HepG2 (cell line): ENCODE data around the gene ZNF556. TPM values are rescaled to one million over a fixed set of nuclear protein-coding genes. Genes with fewer than 3 reads are reported as not detected.
A peak's percentile ranks its signal among the peaks of the same experiment; 100 is the strongest.

Source experiments
- ATAC-seq: fragments of 200-7000 bp; cut with Tn5 transposase; 3 replicates; pipeline ENCODE4 v1.9.1; 2020; ENCODE audit warnings: mild to moderate bottlenecking, moderate library complexity
- BruUV-seq: library from RNA; stranded (reverse); fragments of 400-500 nt; replicated peaks from 2 replicates; lab custom pipeline; 2021; lab: Mats Ljungman, UMichigan
- CTCF ChIA-PET: fragments of 300-600 bp; formaldehyde crosslinking; extraction: SDS; loops from one replicate; lab custom pipeline; 2021; ENCODE audit warnings: low total read pairs, inconsistent platforms, low intra/inter-chr PET ratio; lab: Yijun Ruan, JAX
- POLR2A ChIA-PET: fragments of 350-600 bp; sonication (Branson Sonifier 250); formaldehyde crosslinking; loops from one replicate; lab custom pipeline; 2020; ENCODE audit warnings: antibody characterized with exemption, inconsistent platforms; lab: Yijun Ruan, JAX
- DNase-seq: peaks from one replicate; pipeline ENCODE4 v3.0.0-alpha.2; 2015; ENCODE audit warnings: low spot score
- FAIRE-seq: peaks from 3 replicates; lab custom pipeline; 2011; peaks lifted over from hg19 to GRCh38; lab: Jason Lieb, UNC
- H2AFZ ChIP-seq: one replicate; pipeline ENCODE4 v1.6.1; 2011; ENCODE audit warnings: low read length, inconsistent platforms
- H3K27ac ChIP-seq: fragments of 300-600 bp; 3 replicates; pipeline ENCODE4 v1.8.0; 2011; ENCODE audit warnings: mixed run types, mild to moderate bottlenecking, mixed read lengths, low read length, inconsistent platforms; ENCODE audit not compliant: insufficient read depth; ENCODE audit errors: extremely low read length
- H3K27me3 ChIP-seq, 2 experiments: fragments of 200-600 bp in 1 of 2; 2 replicates in 1 of 2; 3 replicates in 1 of 2; pipeline versions ENCODE4 v1.6.0 to v1.8.0; 2011; ENCODE audit warnings: low read length in 2 of 2, mild to moderate bottlenecking in 2 of 2, moderate library complexity in 2 of 2, inconsistent platforms in 1 of 2; ENCODE audit not compliant: insufficient read depth in 2 of 2, control insufficient read depth in 1 of 2
- H3K36me3 ChIP-seq, 2 experiments: fragments of 200-600 bp in 1 of 2; replicated peaks in 1 of 2; 2 replicates in 1 of 2; 3 replicates in 1 of 2; pipeline versions ENCODE4 v1.5.1 to v1.8.0; 2011; ENCODE audit warnings: low read length in 2 of 2, inconsistent platforms in 1 of 2; ENCODE audit not compliant: insufficient read depth in 2 of 2, control insufficient read depth in 1 of 2
- H3K4me1 ChIP-seq: 2 replicates; pipeline ENCODE4 v1.5.1; 2012; ENCODE audit warnings: low read length, inconsistent platforms; ENCODE audit not compliant: insufficient read depth
- H3K4me2 ChIP-seq: 2 replicates; pipeline ENCODE4 v1.6.0; 2011; ENCODE audit warnings: low read depth, low read length, inconsistent platforms
- H3K4me3 ChIP-seq, 3 experiments: fragments of 200-600 bp in 1 of 3; sonication (generic), shearing (Covaris generic) in 1 of 3; replicated peaks in 1 of 3; 2 replicates each; pipeline ENCODE4 v1.5.1; 2011 to 2016; ENCODE audit warnings: low read length in 3 of 3, inconsistent platforms in 2 of 3, low read depth in 2 of 3, mild to moderate bottlenecking in 2 of 3, control low read depth in 1 of 3, mixed read lengths in 1 of 3; ENCODE audit not compliant: insufficient read depth in 1 of 3
- H3K79me2 ChIP-seq: one replicate; pipeline ENCODE4 v1.6.1; 2011; ENCODE audit warnings: low read length, inconsistent platforms; ENCODE audit not compliant: insufficient read depth
- H3K9ac ChIP-seq: 2 replicates; pipeline ENCODE4 v1.6.0; 2011; ENCODE audit warnings: mild to moderate bottlenecking, low read depth, low read length, inconsistent platforms; ENCODE audit not compliant: insufficient read depth
- H3K9me3 ChIP-seq: 2 replicates; pipeline ENCODE4 v1.5.1; 2012; ENCODE audit warnings: mild to moderate bottlenecking, low read length
- H4K20me1 ChIP-seq: 2 replicates; pipeline ENCODE4 v1.6.0; 2011; ENCODE audit warnings: inconsistent platforms, mild to moderate bottlenecking, low read length, moderate library complexity; ENCODE audit not compliant: insufficient read depth
- CEBPB ChIP-seq: IDR thresholded peaks from 2 replicates; pipeline ENCODE4 v1.6.1; 2011; ENCODE audit warnings: low read depth, low read length, improper control_type of control experiment, borderline replicate concordance
- CTCF ChIP-seq: sonication (generic); formaldehyde crosslinking; IDR thresholded peaks from 2 replicates; pipeline ENCODE4 v1.5.0; 2020; ENCODE audit warnings: mild to moderate bottlenecking, missing genetic modification reagents, moderate library complexity
- GMEB1 ChIP-seq: sonication (generic); formaldehyde crosslinking; IDR thresholded peaks from 2 replicates; pipeline ENCODE4 v1.5.1; 2020; ENCODE audit warnings: missing genetic modification reagents, mild to moderate bottlenecking, borderline replicate concordance
- HMGA1 ChIP-seq: sonication (generic); formaldehyde crosslinking; conservative IDR thresholded peaks from 2 replicates; pipeline ENCODE4 v1.4.0; 2020; ENCODE audit warnings: missing genetic modification reagents
- NFYB ChIP-seq: sonication (generic); formaldehyde crosslinking; IDR thresholded peaks from 2 replicates; pipeline ENCODE4 v1.4.0; 2020; ENCODE audit warnings: missing genetic modification reagents
- NFYC ChIP-seq: IDR thresholded peaks from 2 replicates; pipeline ENCODE4 v1.6.1; 2016; ENCODE audit warnings: missing genetic modification reagents, missing compliant biosample characterization
- ONECUT2 ChIP-seq: sonication (generic); formaldehyde crosslinking; IDR thresholded peaks from 2 replicates; pipeline ENCODE4 v1.4.0; 2020; ENCODE audit warnings: missing genetic modification reagents
- POLR2AphosphoS5 ChIP-seq: IDR thresholded peaks from 2 replicates; pipeline ENCODE4 v1.6.1; 2012; ENCODE audit warnings: low read depth, low read length
- POLR2G ChIP-seq: fragments of 200-400 bp; formaldehyde crosslinking; IDR thresholded peaks from 2 replicates; pipeline ENCODE4 v1.6.1; 2018; ENCODE audit warnings: mild to moderate bottlenecking, low read depth, low read length, moderate library complexity
- TBP ChIP-seq: sonication (generic); formaldehyde crosslinking; IDR thresholded peaks from 2 replicates; pipeline ENCODE4 v1.5.0; 2020; ENCODE audit warnings: missing genetic modification reagents
- ZNF235 ChIP-seq: sonication (generic); formaldehyde crosslinking; IDR thresholded peaks from 2 replicates; pipeline ENCODE4 v1.8.1; 2023; ENCODE audit warnings: mild to moderate bottlenecking, missing genetic modification reagents, borderline replicate concordance
- ZNF296 ChIP-seq: sonication (generic); formaldehyde crosslinking; conservative IDR thresholded peaks from 2 replicates; pipeline ENCODE4 v1.5.0; 2020; ENCODE audit warnings: mild to moderate bottlenecking, missing genetic modification reagents
- ZNF639 ChIP-seq: conservative IDR thresholded peaks from 2 replicates; pipeline ENCODE4 v1.6.1; 2018; ENCODE audit warnings: missing genetic modification reagents
- ZNF777 ChIP-seq: sonication (generic); formaldehyde crosslinking; IDR thresholded peaks from 2 replicates; pipeline ENCODE4 v1.4.0; 2020; ENCODE audit warnings: missing genetic modification reagents
- WGBS: methylation state at CpG from one replicate; pipeline ENCODE4 v1.1.6; 2017; ENCODE audit warnings: low lambda C conversion rate; 5-methylcytosine and 5-hydroxymethylcytosine counted together
- in situ Hi-C: cut with HindIII; loops from 2 replicates; pipeline ENCODE4 v1.10.0; 2017; ENCODE audit warnings: low pct_unique_long_range_greater_than_20kb; ENCODE audit not compliant: extremely low pct_ligation_motif_present
- intact Hi-C: fragments of 100-400 bp; cut with micrococcal nuclease; formaldehyde crosslinking; loops from one replicate; pipeline ENCODE4 v1.10.0; 2022; ENCODE audit not compliant: unreplicated experiment
- polyA plus RNA-seq, 8 experiments: library from polyadenylated mRNA; depleted of rRNA in 3 of 8; stranded (reverse) in 7 of 8; unstranded in 1 of 8; fragments of >200 nt; fragmentation: Illumina TruSeq in 4 of 8; extraction: Trizol in 4 of 8; gene quantifications; 2 replicates each; pipeline versions ENCODE4 v1.2.1 to v1.2.3, GENCODE V29; 2011 to 2016; ENCODE audit warnings: low read depth in 4 of 8, missing spikeins in 1 of 8, mixed read lengths in 1 of 8; ENCODE audit not compliant: insufficient read depth in 1 of 8
- total RNA-seq, 5 experiments: library from RNA; depleted of rRNA; stranded (reverse); fragments of >200 nt; fragmentation: Illumina TruSeq; extraction: Trizol; gene quantifications; 2 replicates each; pipeline ENCODE4 v1.2.3, GENCODE V29; 2016; ENCODE audit warnings: low read depth in 1 of 5
- TF ChIP-seq, protein P1 (sequence below): sonication (generic); formaldehyde crosslinking; IDR thresholded peaks from 2 replicates; pipeline ENCODE4 v1.4.0; 2020; ENCODE audit warnings: mild to moderate bottlenecking, low read depth, missing genetic modification reagents

The ZNF556 gene
- total and polyA plus RNA-seq, 2 of the 13 experiments (the other 11 are each of a cell fraction or from before 2014, with no cell fraction given): 4.2 to 28.6 TPM

DNA sequence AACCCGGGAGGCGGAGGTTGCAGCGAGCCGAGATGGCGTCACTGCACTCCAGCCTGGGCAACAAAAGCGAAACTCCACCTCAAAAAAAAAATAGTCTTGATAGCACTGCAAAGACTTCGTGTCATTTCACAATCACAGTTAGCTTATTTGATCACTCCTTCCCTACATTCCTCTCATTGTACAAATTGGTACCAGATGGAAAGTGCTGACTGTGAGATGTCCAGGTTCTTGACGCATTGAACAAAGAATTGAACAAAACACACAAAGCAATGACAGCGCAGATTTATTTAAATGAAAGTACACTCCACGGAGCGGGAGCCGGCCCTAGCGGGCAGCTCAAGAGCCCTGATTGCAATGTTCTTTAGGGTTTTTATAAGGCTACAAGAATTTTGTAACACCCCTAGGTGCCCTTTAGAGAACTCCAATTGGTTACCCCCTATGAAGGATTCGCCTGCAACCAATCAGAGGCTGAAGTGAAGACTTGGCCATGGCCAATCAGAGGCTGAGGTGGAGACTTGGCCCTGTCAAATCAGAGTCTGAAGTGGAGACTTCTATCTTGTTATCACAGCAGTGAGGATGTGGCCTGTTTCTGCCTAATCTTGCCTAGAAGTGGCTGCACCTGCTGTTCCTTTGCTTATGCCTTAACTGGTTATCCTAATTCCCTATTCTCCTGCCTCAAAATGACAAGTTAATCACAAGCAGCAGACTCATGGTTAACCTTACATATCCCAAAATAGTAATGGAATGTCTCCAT, 16.7 kb downstream of the ZNF556 start:
- no peaks in the 10 kb centered on the region; a peak in 2 of 5 replicates for H3K36me3 ChIP-seq
- H2AFZ ChIP-seq: no peak overlapping the region
- no peak for DNase-seq
- no peak overlapping the region for H3K9ac ChIP-seq
- H3K4me2 ChIP-seq: no peak overlapping the region
- in situ Hi-C loops (loop anchor here (10.0 kb wide), 1 partner anchor 229 kb away; no protein-coding TSS in a partner anchor), intact Hi-C loops (no loop called here)
- H3K79me2 ChIP-seq: no peaks in the 10 kb centered on the region
- H3K4me3 ChIP-seq: no peak overlapping the region
- no peaks in the 10 kb centered on the region for H3K27me3 ChIP-seq
- ChIA-PET POLR2A (no interaction called here), CTCF (no interaction called here)
- peak; percentile 65 for ATAC-seq
- H4K20me1 ChIP-seq: no peaks in the 10 kb centered on the region
- no TSS peak for BruUV-seq
- H3K27ac ChIP-seq: no peak overlapping the region
- no peaks in the 10 kb centered on the region for H3K9me3 ChIP-seq
- no peak for FAIRE-seq
- H3K4me1 ChIP-seq: peaks cover 14% of the 10 kb centered on the region
- TF ChIP-seq ZNF296 (CRISPR knock-in tag): no peak
- TF ChIP-seq, protein P1, sequence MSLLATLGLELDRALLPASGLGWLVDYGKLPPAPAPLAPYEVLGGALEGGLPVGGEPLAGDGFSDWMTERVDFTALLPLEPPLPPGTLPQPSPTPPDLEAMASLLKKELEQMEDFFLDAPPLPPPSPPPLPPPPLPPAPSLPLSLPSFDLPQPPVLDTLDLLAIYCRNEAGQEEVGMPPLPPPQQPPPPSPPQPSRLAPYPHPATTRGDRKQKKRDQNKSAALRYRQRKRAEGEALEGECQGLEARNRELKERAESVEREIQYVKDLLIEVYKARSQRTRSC (CRISPR knock-in tag): no peak
- TF ChIP-seq ONECUT2: no peak
- 0 out of 2 replicates have a peak, but pooled peaks have one; percentile 4 for TF ChIP-seq CEBPB
- TF ChIP-seq ZNF777 (CRISPR knock-in tag): no peak
- no peak for TF ChIP-seq ZNF639 (CRISPR knock-in tag)
- TF ChIP-seq POLR2G: peak; percentile 28; the same call in 1 of the 2 replicates
- TF ChIP-seq TBP (CRISPR knock-in tag): no peak
- no peak for TF ChIP-seq HMGA1
- peak; percentile 78 for TF ChIP-seq NFYC (CRISPR knock-in tag)
- peak; percentile 79 for TF ChIP-seq NFYB (CRISPR knock-in tag)
- no peak for TF ChIP-seq ZNF235 (CRISPR knock-in tag)
- TF ChIP-seq POLR2AphosphoS5: no peak
- TF ChIP-seq GMEB1 (CRISPR knock-in tag): no peak
- TF ChIP-seq CTCF (CRISPR knock-in tag): no peak
- WGBS: 84% methylated on average over 14 of the region's 14 CpGs
